Trophoblast cell (in vitro differentiated cells and primary cell): ENCODE measurements around the gene IL20RA.

Source experiments
- DNase-seq, 2 donors: peaks; one replicate each; pipeline ENCODE4 v3.0.0-alpha.2; 2016
- H2AFZ ChIP-seq: 2 replicates; pipeline ENCODE4 v1.6.1; 2013; ENCODE audit warnings: low read length, moderate library complexity, mild to moderate bottlenecking; ENCODE audit not compliant: insufficient read depth, poor library complexity
- H2AK5ac ChIP-seq: 2 replicates; pipeline ENCODE4 v1.6.1; 2013; ENCODE audit warnings: mild to moderate bottlenecking, low read length
- H2BK120ac ChIP-seq: 2 replicates; pipeline ENCODE4 v1.6.1; 2013; ENCODE audit warnings: low read length, mild to moderate bottlenecking, moderate library complexity; ENCODE audit not compliant: insufficient read depth, poor library complexity
- H2BK12ac ChIP-seq: 2 replicates; pipeline ENCODE4 v1.6.1; 2013; ENCODE audit warnings: mild to moderate bottlenecking, low read length, moderate library complexity
- H2BK5ac ChIP-seq: 2 replicates; pipeline ENCODE4 v1.6.1; 2013; ENCODE audit warnings: low read length, low read depth, moderate library complexity, mild to moderate bottlenecking; ENCODE audit not compliant: poor library complexity
- H3K14ac ChIP-seq: 2 replicates; pipeline ENCODE4 v1.6.1; 2013; ENCODE audit warnings: mild to moderate bottlenecking, low read length
- H3K18ac ChIP-seq: 2 replicates; pipeline ENCODE4 v1.6.1; 2013; ENCODE audit warnings: mild to moderate bottlenecking, low read length
- H3K23ac ChIP-seq: 2 replicates; pipeline ENCODE4 v1.6.1; 2013; ENCODE audit warnings: low read length
- H3K27ac ChIP-seq: 2 replicates; pipeline ENCODE4 v1.5.1; 2013; ENCODE audit warnings: low read depth, mild to moderate bottlenecking, inconsistent platforms, low read length, moderate library complexity
- H3K27me3 ChIP-seq: 2 replicates; pipeline ENCODE4 v1.6.1; 2013; ENCODE audit warnings: inconsistent platforms, mild to moderate bottlenecking, low read length, moderate library complexity; ENCODE audit not compliant: insufficient read depth
- H3K36me3 ChIP-seq, 2 experiments: 1 replicate in 1 of 2; 2 replicates in 1 of 2; pipeline ENCODE4 v1.6.1; 2013; ENCODE audit warnings: low read length in 2 of 2, mild to moderate bottlenecking in 2 of 2, moderate library complexity in 1 of 2; ENCODE audit not compliant: insufficient read depth in 2 of 2, control insufficient read depth in 1 of 2
- H3K4ac ChIP-seq: 2 replicates; pipeline ENCODE4 v1.6.1; 2013; ENCODE audit warnings: low read depth, mild to moderate bottlenecking, low read length, moderate library complexity
- H3K4me1 ChIP-seq, 2 experiments: 1 replicate in 1 of 2; 2 replicates in 1 of 2; pipeline ENCODE4 v1.6.1; 2013; ENCODE audit warnings: low read length in 2 of 2, mild to moderate bottlenecking in 2 of 2, moderate library complexity in 1 of 2; ENCODE audit not compliant: insufficient read depth in 2 of 2, control insufficient read depth in 1 of 2
- H3K4me2 ChIP-seq: 2 replicates; pipeline ENCODE4 v1.6.1; 2013; ENCODE audit warnings: inconsistent platforms, mild to moderate bottlenecking, low read length, moderate library complexity
- H3K4me3 ChIP-seq: 2 replicates; pipeline ENCODE4 v1.5.1; 2013; ENCODE audit warnings: mild to moderate bottlenecking, low read depth, low read length, inconsistent platforms
- H3K79me1 ChIP-seq: one replicate; pipeline ENCODE4 v1.6.1; 2013; ENCODE audit warnings: low read length
- H3K79me2 ChIP-seq: 2 replicates; pipeline ENCODE4 v1.6.1; 2013; ENCODE audit warnings: low read length, mild to moderate bottlenecking; ENCODE audit not compliant: control insufficient read depth, insufficient read depth, poor library complexity
- H3K9ac ChIP-seq: 2 replicates; pipeline ENCODE4 v1.6.1; 2013; ENCODE audit warnings: mild to moderate bottlenecking, low read length
- H3K9me3 ChIP-seq: 2 replicates; pipeline ENCODE4 v1.6.1; 2013; ENCODE audit warnings: low read depth, mild to moderate bottlenecking, control low read depth, inconsistent platforms, low read length; ENCODE audit not compliant: insufficient read depth
- H4K12ac ChIP-seq: 2 replicates; pipeline ENCODE4 v1.6.1; 2013; ENCODE audit warnings: low read depth, mild to moderate bottlenecking, low read length, moderate library complexity
- H4K8ac ChIP-seq: 2 replicates; pipeline ENCODE4 v1.6.1; 2013; ENCODE audit warnings: low read depth, mild to moderate bottlenecking, low read length, moderate library complexity
- H4K91ac ChIP-seq: one replicate; pipeline ENCODE4 v1.6.1; 2013; ENCODE audit warnings: low read depth, mild to moderate bottlenecking, low read length, moderate library complexity
- WGBS: extraction: QIAGEN DNeasy Blood & Tissue Kit; methylation state at CpG from one replicate; pipeline ENCODE4 v1.1.7; 2013; ENCODE audit warnings: missing lambda C conversion rate; ENCODE audit not compliant: insufficient read length, insufficient coverage; ENCODE audit errors: extremely low coverage; 5-methylcytosine and 5-hydroxymethylcytosine counted together

The IL20RA gene

DNA sequence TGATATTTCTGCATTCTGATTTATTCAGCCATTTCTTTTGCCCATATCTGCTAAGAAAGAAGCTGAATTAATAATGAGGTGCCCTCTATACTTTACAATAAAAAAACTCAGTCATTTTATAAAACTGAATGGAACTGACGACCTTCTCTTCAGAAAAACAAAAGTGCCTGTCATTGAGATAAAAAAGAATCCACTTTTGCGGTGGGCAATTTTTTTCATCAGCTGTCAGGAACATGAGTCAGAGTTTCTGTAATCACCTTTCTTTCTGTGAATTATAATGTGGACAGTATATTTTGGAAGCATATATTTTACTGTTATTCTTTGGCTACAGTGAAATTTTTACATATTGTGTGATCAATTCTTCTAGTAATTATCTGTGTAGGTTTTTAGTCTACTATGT, 33.4 kb downstream of the IL20RA start:
- Histone ChIP-seq H3K79me2 (no peaks in the 10 kb centered on the region), H2AK5ac (no peak overlapping the region), H3K4me3 (no peak overlapping the region), H4K8ac (no peak overlapping the region), H3K36me3 (no peaks in the 10 kb centered on the region), H3K79me1 (no peaks in the 10 kb centered on the region), H2BK5ac (no peak overlapping the region), H2BK120ac (no peak overlapping the region), H3K4me2 (no peak overlapping the region), H3K4ac (no peak overlapping the region), H3K4me1 (no peaks in the 10 kb centered on the region), H4K12ac (no peak overlapping the region), H3K9me3 (no peaks in the 10 kb centered on the region), H3K27ac (no peak overlapping the region), H3K27me3 (no peaks in the 10 kb centered on the region), H3K23ac (no peak overlapping the region), H2AFZ (no peak overlapping the region), H3K14ac (no peak overlapping the region), H2BK12ac (no peak overlapping the region), H4K91ac (no peak overlapping the region), H3K9ac (no peak overlapping the region), H3K18ac (no peak overlapping the region)
- peak in 1 of 2 donors; percentile 13 for DNase-seq
- WGBS, result no CpG with 5 or more reads among the region's 2 CpGs

DNA sequence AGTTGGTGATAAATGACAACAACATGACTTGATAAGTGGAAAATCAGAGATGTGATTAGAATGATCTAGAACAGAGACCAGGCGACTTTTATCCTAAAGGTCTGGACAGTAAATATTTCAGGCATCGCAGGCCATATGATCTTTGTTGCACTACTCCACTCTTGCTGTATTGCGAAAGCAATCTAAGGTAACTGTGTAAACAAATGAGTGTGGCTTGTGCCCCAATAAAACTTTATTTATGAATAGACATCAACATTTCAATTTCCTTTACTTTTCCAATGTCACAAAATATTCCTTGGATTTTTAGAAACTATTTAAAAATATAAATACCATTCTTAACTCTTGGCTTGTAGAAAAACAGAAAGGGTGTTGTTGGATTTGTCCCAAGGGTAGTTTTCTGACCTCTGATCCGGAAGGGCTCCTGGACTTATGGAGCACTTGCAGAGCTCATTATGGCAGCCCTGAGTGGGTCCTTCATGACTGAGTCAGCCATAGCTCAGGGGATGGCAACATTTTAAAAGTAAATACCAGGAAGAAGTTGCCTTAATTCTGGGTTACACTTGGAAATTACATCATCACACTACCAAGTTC, 34.5 kb downstream of the IL20RA start:
- Histone ChIP-seq H2AFZ (no peak overlapping the region), H3K23ac (no peak overlapping the region), H4K91ac (no peak overlapping the region), H4K8ac (no peak overlapping the region), H3K4me2 (no peak overlapping the region), H3K79me2 (no peaks in the 10 kb centered on the region), H3K79me1 (no peaks in the 10 kb centered on the region), H3K4me3 (no peak overlapping the region), H3K9ac (no peak overlapping the region), H3K4ac (no peak overlapping the region), H3K18ac (no peak overlapping the region), H2BK5ac (no peak overlapping the region), H4K12ac (no peak overlapping the region), H3K27ac (no peak overlapping the region), H2BK12ac (no peak overlapping the region), H3K9me3 (no peaks in the 10 kb centered on the region), H2BK120ac (no peak overlapping the region), H3K4me1 (no peaks in the 10 kb centered on the region), H3K36me3 (no peaks in the 10 kb centered on the region), H3K27me3 (no peaks in the 10 kb centered on the region), H3K14ac (no peak overlapping the region), H2AK5ac (no peak overlapping the region)
- WGBS, result no CpG with 5 or more reads among the region's 4 CpGs
- no peak for DNase-seq

DNA sequence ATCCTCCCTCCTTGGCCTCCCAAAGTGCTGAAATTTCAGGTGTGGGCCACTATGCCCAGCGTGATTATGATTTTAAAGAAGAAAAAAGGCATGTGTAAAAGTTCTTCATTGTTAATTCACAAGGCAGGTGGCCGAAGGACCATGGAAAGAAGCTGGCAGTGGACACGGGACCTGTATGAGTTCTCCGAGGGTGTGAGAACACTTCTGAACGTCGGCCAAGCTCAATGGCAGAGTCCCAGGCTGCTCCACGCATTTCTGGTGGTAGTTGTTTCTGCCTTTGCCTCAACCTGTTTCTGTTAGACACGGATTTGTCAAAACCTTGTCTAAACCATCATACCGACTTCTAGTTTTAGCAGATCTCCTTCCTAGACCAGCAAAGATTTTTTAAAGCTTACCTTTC, 36.6 kb downstream of the IL20RA start:
- H3K9me3 ChIP-seq, result no peaks in the 10 kb centered on the region
- H3K14ac ChIP-seq, result no peak overlapping the region
- H3K79me2 ChIP-seq, result no peaks in the 10 kb centered on the region
- no peak overlapping the region for H2BK120ac ChIP-seq
- no peaks in the 10 kb centered on the region for H3K79me1 ChIP-seq
- H3K9ac ChIP-seq, result no peak overlapping the region
- H2AFZ ChIP-seq, result no peak overlapping the region
- no peak overlapping the region for H3K23ac ChIP-seq
- no peak overlapping the region for H4K12ac ChIP-seq
- H3K4me2 ChIP-seq, result no peak overlapping the region
- no peak overlapping the region for H3K18ac ChIP-seq
- H3K27me3 ChIP-seq, result no peaks in the 10 kb centered on the region
- H4K8ac ChIP-seq, result no peak overlapping the region
- WGBS, result no CpG with 5 or more reads among the region's 9 CpGs
- H2BK12ac ChIP-seq, result no peak overlapping the region
- DNase-seq, result no peak
- H3K4ac ChIP-seq, result no peak overlapping the region
- no peak overlapping the region for H3K27ac ChIP-seq
- no peak overlapping the region for H4K91ac ChIP-seq
- no peak overlapping the region for H2BK5ac ChIP-seq
- no peak overlapping the region for H3K4me3 ChIP-seq
- no peaks in the 10 kb centered on the region for H3K36me3 ChIP-seq
- H3K4me1 ChIP-seq, result no peaks in the 10 kb centered on the region
- H2AK5ac ChIP-seq, result no peak overlapping the region

DNA sequence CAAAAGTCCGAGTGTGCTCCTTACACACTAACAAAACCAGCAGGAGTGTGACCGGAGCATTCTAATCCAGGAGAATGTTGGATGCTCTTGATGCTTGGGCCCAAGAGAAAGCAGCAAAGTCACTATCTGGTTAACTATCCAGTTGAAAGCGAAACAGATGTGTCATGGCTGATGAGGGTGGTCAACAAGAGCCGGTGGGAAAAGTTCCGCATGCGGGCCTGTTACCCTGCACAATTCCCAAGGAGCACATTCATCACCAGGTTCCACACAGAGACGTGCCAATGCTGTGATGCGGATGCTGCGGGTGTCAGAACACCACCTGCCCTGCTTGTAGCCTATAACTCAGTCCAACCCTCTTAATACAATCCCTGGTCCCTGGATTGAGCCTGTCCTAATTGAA, 38.7 kb downstream of the IL20RA start:
- Histone ChIP-seq H2AFZ (no peak overlapping the region), H3K27me3 (no peaks in the 10 kb centered on the region), H3K4me1 (no peaks in the 10 kb centered on the region), H3K36me3 (no peaks in the 10 kb centered on the region), H3K4ac (no peak overlapping the region), H3K14ac (no peak overlapping the region), H2BK5ac (no peak overlapping the region), H3K79me1 (no peaks in the 10 kb centered on the region), H2BK120ac (no peak overlapping the region), H2AK5ac (no peak overlapping the region), H3K79me2 (no peaks in the 10 kb centered on the region), H3K18ac (no peak overlapping the region), H3K9me3 (no peaks in the 10 kb centered on the region), H3K4me2 (no peak overlapping the region), H2BK12ac (no peak overlapping the region), H3K9ac (no peak overlapping the region), H3K23ac (no peak overlapping the region), H3K27ac (no peak overlapping the region), H4K12ac (no peak overlapping the region), H4K8ac (no peak overlapping the region), H4K91ac (no peak overlapping the region), H3K4me3 (no peak overlapping the region)
- peak; percentile 56 to 83 for DNase-seq
- no CpG with 5 or more reads among the region's 9 CpGs for WGBS
